Measurements from ENCODE around the gene TM4SF4.

TM4SF4 gene

GRCh38 chr3:149474250-149474817 is at the start of gene TM4SF4:
TM4SF4 (plus strand) TSS chr3:149474697; CDS start chr3:149474878, 181 bp downstream.
- intact Hi-C loops (cut with micrococcal nuclease): no loop called here

DNA sequence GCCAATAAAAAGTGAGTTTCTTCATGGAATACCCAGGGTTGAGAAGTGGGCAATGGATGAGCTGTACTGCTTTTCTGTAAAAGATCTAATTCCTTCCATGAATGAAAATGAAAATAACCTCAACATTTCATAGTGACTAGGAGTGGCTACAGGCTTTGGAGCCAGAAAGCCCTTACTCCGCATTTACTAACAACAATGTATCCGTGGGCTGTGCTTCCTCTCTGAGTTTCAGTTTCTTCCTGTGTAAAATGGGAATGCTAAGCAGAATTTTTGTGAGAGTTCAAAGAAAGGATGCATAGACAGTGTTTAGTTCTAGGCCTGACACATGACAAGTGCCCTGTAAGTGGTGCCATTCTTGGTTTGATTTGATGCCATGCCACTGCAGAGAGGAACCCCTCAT is 49.6 kb upstream of the TM4SF4 start:
- Mint-ChIP-seq H3K4me1 (ENCODE audit: low read depth) (peaks cover 12% of the 10 kb centered on the region), H3K27ac (no peak overlapping the region), H3K27me3 (no peaks in the 10 kb centered on the region), H3K9me3 (no peaks in the 10 kb centered on the region), H3K36me3 (ENCODE audit: low read depth) (no peaks in the 10 kb centered on the region), H3K4me3 (no peak overlapping the region)
- intact Hi-C loops (cut with micrococcal nuclease): no loop called here

More at GRCh38 chr3:149474250-149474817, at the start of gene TM4SF4:
- no peaks in the 10 kb centered on the region for H3K27me3 Mint-ChIP-seq
- H3K4me1 Mint-ChIP-seq (ENCODE audit: low read depth): peaks cover 45% of the 10 kb centered on the region
- H3K9me3 Mint-ChIP-seq: no peaks in the 10 kb centered on the region
- no peaks in the 10 kb centered on the region for H3K36me3 Mint-ChIP-seq (ENCODE audit: low read depth)
- no peak within 1 kb of the TSS for H3K27ac Mint-ChIP-seq
- no peak within 1 kb of the TSS for H3K4me3 Mint-ChIP-seq

DNA sequence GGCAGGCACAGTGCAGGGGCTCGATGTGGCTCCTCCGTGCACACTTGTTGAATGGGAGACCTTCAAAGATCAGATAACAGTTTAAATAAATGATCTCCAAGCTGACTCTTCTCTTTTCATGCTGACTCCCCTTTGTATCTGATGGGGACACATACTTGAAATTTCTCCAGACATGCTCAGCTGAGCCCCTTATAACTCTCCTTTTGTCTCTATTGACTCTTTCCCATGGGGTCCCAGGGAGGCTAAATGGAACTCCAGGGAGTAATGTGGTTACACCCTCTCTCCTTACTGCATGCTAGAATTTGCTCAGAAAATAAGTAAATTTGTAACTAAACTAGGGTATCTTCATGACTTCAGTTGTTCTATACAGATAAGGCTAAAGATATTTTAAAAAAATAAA is 48.2 kb upstream of the TM4SF4 start:
- peaks cover 2% of the 10 kb centered on the region for H3K4me1 Mint-ChIP-seq (ENCODE audit: low read depth)
- H3K27ac Mint-ChIP-seq: no peak overlapping the region
- no peaks in the 10 kb centered on the region for H3K9me3 Mint-ChIP-seq
- no peaks in the 10 kb centered on the region for H3K27me3 Mint-ChIP-seq
- H3K4me3 Mint-ChIP-seq: no peak overlapping the region
- intact Hi-C loops (cut with micrococcal nuclease): no loop called here
- no peaks in the 10 kb centered on the region for H3K36me3 Mint-ChIP-seq (ENCODE audit: low read depth)

GRCh38 chr3:149428087-149428486 is 46.4 kb upstream of the TM4SF4 start:
- Mint-ChIP-seq H3K9me3 (no peaks in the 10 kb centered on the region), H3K4me3 (no peak overlapping the region), H3K36me3 (ENCODE audit: low read depth) (no peaks in the 10 kb centered on the region), H3K27me3 (no peaks in the 10 kb centered on the region), H3K27ac (no peak overlapping the region), H3K4me1 (ENCODE audit: low read depth) (no peaks in the 10 kb centered on the region)
- intact Hi-C loops (cut with micrococcal nuclease): no loop called here

DNA sequence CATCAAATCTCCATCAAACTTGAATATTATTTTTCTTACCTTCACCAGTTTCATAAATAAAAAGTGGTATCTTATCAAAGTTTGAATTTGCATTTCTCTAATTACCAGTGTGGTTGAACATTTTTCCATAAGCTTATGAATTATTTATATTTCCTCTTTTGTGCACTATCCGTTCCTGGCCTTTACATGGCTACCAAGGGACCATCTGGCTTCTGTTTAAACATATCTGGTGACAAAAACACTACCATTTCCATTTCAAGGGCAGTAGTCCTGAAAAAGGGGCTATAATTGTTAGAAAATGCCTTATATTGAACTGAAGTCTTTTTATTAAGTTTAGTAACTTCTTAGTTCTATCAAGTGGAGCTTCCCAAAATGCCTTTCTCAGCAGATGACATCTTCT is 44.3 kb upstream of the TM4SF4 start:
- Mint-ChIP-seq H3K36me3 (ENCODE audit: low read depth) (no peaks in the 10 kb centered on the region), H3K4me1 (ENCODE audit: low read depth) (no peaks in the 10 kb centered on the region)

GRCh38 chr3:149432149-149432548 is 42.3 kb upstream of the TM4SF4 start:
- intact Hi-C loops (cut with micrococcal nuclease): no loop called here
- Mint-ChIP-seq H3K9me3 (no peaks in the 10 kb centered on the region), H3K27me3 (no peaks in the 10 kb centered on the region), H3K27ac (no peak overlapping the region), H3K4me1 (ENCODE audit: low read depth) (peaks cover 5% of the 10 kb centered on the region), H3K4me3 (no peak overlapping the region), H3K36me3 (ENCODE audit: low read depth) (no peaks in the 10 kb centered on the region)

More for the DNA sequence above, 44.3 kb upstream of the TM4SF4 start:
- H3K4me3 Mint-ChIP-seq: no peak overlapping the region
- no peaks in the 10 kb centered on the region for H3K9me3 Mint-ChIP-seq
- no peaks in the 10 kb centered on the region for H3K27me3 Mint-ChIP-seq
- H3K27ac Mint-ChIP-seq: no peak overlapping the region
- intact Hi-C loops (cut with micrococcal nuclease): no loop called here

DNA sequence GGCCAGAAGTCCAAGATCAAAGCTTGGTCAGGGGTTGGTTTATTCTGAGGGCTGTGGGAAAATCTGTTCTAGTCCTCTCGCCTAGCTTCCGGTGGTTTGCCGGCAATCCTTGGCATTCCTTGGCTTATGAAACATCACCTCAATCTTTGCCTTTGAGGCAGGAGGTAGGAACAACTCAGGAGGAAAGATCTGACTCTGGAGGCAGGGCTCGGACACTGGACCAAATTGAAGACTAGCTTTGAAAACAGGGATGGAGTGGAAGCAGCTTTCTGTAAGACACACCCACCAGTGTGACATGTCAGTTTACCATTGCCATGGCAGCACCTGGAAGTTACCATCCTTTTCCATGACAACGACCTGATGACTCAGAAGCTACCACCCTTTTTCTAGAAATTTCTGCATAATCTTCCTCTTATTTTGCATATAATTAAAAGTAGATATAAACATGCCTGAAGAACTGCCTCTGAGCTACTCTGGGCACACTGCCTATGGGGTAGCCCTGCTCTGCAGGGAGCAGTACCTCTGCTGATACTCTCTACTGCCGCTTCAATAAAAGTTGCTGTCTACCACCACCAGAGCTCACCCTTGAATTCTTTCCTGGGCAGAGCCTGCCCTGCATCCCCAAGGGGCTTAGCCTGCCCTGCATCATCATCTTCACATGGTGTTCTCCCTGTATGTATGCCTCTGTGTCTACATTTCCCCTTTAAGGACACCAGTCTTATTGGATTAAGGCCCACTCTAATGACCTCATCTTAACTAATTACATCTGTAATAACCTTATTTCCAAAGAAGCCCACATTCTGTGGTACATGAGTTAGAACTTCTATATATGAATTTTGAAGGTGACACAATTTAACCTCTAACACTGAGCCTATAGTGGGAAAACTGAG is 38.3 kb upstream of the TM4SF4 start:
- intact Hi-C loops (cut with micrococcal nuclease): no loop called here
- no peaks in the 10 kb centered on the region for H3K36me3 Mint-ChIP-seq (ENCODE audit: low read depth)
- no peak overlapping the region for H3K27ac Mint-ChIP-seq
- H3K27me3 Mint-ChIP-seq: no peaks in the 10 kb centered on the region
- no peak overlapping the region for H3K4me3 Mint-ChIP-seq
- no peaks in the 10 kb centered on the region for H3K9me3 Mint-ChIP-seq
- H3K4me1 Mint-ChIP-seq (ENCODE audit: low read depth): peaks cover 5% of the 10 kb centered on the region

DNA sequence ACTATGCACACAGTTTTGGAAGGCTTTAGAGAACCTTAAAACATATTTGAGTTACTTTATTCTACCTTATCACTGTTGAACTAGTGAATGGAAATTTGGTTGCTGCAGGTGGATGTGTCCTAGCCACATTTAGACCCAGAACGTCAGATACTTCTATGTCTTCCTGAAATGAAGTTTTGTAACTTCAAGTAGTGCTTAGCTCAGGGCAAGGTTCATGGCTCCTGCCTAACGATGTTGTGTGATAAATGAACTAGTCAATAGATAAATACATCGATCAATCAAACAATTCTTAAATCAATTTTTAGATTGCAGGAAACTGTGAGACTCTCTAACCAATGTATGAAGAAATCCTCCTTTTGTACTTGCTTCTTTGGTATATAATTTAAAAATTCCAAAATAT is 37.2 kb upstream of the TM4SF4 start:
- Mint-ChIP-seq H3K36me3 (ENCODE audit: low read depth) (no peaks in the 10 kb centered on the region), H3K9me3 (no peaks in the 10 kb centered on the region), H3K27ac (no peak overlapping the region), H3K27me3 (no peaks in the 10 kb centered on the region), H3K4me1 (ENCODE audit: low read depth) (peaks cover 5% of the 10 kb centered on the region), H3K4me3 (no peak overlapping the region)
- intact Hi-C loops (cut with micrococcal nuclease): no loop called here

GRCh38 chr3:149437710-149438109 is 36.8 kb upstream of the TM4SF4 start:
- intact Hi-C loops (cut with micrococcal nuclease): no loop called here
- H3K27me3 Mint-ChIP-seq: no peaks in the 10 kb centered on the region
- no peaks in the 10 kb centered on the region for H3K36me3 Mint-ChIP-seq (ENCODE audit: low read depth)
- no peak overlapping the region for H3K27ac Mint-ChIP-seq
- H3K4me1 Mint-ChIP-seq (ENCODE audit: low read depth): peaks cover 8% of the 10 kb centered on the region
- no peaks in the 10 kb centered on the region for H3K9me3 Mint-ChIP-seq
- no peak overlapping the region for H3K4me3 Mint-ChIP-seq

DNA sequence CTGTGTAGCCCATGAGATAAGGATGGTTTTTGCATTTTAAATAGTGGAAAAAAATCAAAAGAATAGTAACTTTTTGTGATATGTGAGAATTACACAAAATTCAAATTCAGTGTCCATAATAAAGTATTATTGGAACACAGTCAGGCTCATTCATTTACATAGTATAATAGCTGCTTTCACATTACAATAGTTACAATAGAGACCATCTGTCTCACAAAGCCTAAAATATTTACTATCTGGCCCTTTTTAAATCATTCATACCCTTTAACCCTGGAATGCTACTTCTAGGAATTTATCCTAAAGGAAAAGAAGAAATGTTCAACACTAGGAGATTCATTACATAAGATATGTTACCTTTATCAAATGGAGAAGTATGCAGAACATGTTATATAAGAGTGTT is 35.5 kb upstream of the TM4SF4 start:
- H3K4me3 Mint-ChIP-seq: no peak overlapping the region

GRCh38 chr3:149441642-149442041 is 32.9 kb upstream of the TM4SF4 start:
- peaks cover 10% of the 10 kb centered on the region for H3K4me1 Mint-ChIP-seq (ENCODE audit: low read depth)
- no peaks in the 10 kb centered on the region for H3K27me3 Mint-ChIP-seq
- no peaks in the 10 kb centered on the region for H3K36me3 Mint-ChIP-seq (ENCODE audit: low read depth)
- H3K27ac Mint-ChIP-seq: no peak overlapping the region
- H3K9me3 Mint-ChIP-seq: no peaks in the 10 kb centered on the region
- intact Hi-C loops (cut with micrococcal nuclease): no loop called here
- no peak overlapping the region for H3K4me3 Mint-ChIP-seq

More for the DNA sequence above, 35.5 kb upstream of the TM4SF4 start:
- Mint-ChIP-seq H3K4me1 (ENCODE audit: low read depth) (peaks cover 15% of the 10 kb centered on the region), H3K36me3 (ENCODE audit: low read depth) (no peaks in the 10 kb centered on the region), H3K27me3 (no peaks in the 10 kb centered on the region), H3K27ac (no peak overlapping the region), H3K9me3 (no peaks in the 10 kb centered on the region)
- intact Hi-C loops (cut with micrococcal nuclease): no loop called here

GRCh38 chr3:149442043-149442442 is 32.5 kb upstream of the TM4SF4 start:
- H3K4me1 Mint-ChIP-seq (ENCODE audit: low read depth): peaks cover 10% of the 10 kb centered on the region
- no peaks in the 10 kb centered on the region for H3K27me3 Mint-ChIP-seq
- no peaks in the 10 kb centered on the region for H3K36me3 Mint-ChIP-seq (ENCODE audit: low read depth)
- intact Hi-C loops (cut with micrococcal nuclease): no loop called here
- no peaks in the 10 kb centered on the region for H3K9me3 Mint-ChIP-seq
- H3K4me3 Mint-ChIP-seq: no peak overlapping the region
- no peak overlapping the region for H3K27ac Mint-ChIP-seq

DNA sequence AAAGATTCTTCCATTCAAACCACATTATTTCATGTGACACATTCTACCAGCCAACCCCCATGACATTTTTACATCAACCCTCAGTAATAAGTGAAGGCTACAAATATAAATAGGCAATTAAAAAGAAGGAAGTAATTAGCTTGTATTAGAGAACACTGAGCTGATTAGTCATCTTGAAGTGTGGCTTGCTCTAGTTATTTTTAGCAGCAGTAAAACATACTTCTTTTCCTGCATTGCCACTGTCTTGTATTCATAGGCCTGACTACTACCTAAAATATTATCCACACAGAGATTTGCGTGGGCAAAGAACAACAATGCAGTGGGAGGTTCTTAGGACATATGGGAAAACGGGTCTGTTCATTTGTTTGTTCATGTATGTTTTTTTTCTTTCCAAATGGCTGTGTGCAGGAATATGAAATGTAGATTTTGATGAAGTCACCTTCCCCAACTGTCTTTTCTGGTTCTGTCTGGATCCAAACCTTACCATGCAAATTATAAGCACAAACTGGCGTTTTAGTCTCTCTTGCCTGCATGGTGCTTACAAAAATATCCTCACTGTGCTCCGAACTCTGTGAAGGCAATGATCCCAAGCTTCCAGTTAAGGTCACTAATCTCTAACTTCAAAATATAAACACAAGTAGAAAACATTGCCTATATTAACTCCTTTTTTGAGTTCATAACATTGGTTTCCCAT is 31.5 kb upstream of the TM4SF4 start:
- peaks cover 14% of the 10 kb centered on the region for H3K4me1 Mint-ChIP-seq (ENCODE audit: low read depth)
- H3K36me3 Mint-ChIP-seq (ENCODE audit: low read depth): no peaks in the 10 kb centered on the region
- H3K27ac Mint-ChIP-seq: no peak overlapping the region
- no peak overlapping the region for H3K4me3 Mint-ChIP-seq
- H3K9me3 Mint-ChIP-seq: no peaks in the 10 kb centered on the region
- intact Hi-C loops (cut with micrococcal nuclease): no loop called here
- no peaks in the 10 kb centered on the region for H3K27me3 Mint-ChIP-seq

DNA sequence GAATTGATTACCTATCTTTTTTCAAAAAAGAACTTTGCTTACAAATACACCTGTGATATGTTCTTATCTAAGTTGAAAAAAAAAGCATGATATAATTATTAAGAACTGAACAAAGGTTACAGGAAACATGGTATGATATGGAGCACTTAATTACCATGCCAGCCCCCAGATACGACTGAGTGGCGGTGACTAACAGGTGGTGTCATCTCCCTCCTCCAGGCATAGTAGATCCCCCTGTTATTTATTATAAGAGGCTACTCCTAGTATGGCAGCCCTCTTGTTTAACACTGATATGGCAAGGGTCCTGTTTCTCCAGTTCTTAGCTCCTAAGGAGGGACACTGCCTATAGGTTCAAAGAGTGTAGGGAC is 31.0 kb upstream of the TM4SF4 start:
- Mint-ChIP-seq H3K9me3 (no peaks in the 10 kb centered on the region), H3K4me3 (no peak overlapping the region), H3K27me3 (no peaks in the 10 kb centered on the region), H3K4me1 (ENCODE audit: low read depth) (peaks cover 19% of the 10 kb centered on the region), H3K36me3 (ENCODE audit: low read depth) (no peaks in the 10 kb centered on the region), H3K27ac (no peak overlapping the region)
- intact Hi-C loops (cut with micrococcal nuclease): no loop called here
